GM21528 (cell line): ENCODE results near the gene CLP1.

Experiments used
- ATAC-seq: cut with Tn5 transposase; IDR thresholded peaks from one replicate; pipeline ENCODE4 v1.9.1; 2021; ENCODE audit warnings: mild to moderate bottlenecking, moderate library complexity; ENCODE audit not compliant: unreplicated experiment, low FRiP score

CLP1 gene

DNA sequence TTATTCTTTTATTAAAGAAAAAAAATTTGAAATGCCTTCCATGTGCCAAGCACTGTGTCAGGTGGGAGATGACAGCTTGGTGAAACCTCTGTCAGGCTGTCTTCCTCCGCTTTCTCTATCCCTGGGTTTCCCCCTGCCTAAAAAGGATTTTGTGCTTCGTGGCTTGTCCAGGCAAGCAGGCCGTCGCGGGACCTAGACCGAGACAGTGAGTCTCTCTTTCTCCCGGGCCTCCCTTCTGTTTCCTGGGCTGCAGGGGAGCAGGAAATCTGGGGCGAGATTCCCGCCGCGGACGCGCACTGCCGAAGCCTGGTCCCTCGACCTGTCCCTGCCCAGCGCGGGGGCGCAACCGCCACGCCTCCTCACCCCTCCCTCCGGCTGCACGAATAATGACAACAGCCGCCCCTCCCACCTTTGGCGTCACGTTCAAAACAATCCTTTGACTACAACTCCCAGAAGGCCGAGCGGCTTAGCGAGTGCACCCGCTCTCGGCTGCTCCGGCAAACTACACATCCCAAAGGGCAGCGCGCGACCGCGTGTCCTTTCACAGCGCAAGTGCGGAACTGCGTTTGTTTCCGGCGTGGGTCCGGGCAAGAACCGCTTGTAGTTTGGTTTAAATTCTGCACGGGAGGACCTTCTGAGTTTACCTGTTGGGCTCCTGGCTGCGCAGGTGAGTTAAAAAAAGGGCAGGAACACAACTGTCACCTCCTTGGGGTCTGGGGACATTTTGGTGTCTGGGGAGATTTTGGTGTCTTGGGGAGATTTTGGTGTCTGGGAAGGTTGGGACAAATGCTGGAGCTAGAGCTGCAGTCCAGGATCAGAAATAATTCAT is at the start of gene CLP1:
Gene CLP1, plus strand, starts transcription at position 569 of the 829 bp plus-strand sequence. CDS start 1,715 bp downstream, outside the sequence.
- ATAC-seq, result peak; percentile 99

- no peak for ATAC-seq
Measured at GRCh38 chr11:57610170-57610569, 47.4 kb upstream of the CLP1 start.

DNA sequence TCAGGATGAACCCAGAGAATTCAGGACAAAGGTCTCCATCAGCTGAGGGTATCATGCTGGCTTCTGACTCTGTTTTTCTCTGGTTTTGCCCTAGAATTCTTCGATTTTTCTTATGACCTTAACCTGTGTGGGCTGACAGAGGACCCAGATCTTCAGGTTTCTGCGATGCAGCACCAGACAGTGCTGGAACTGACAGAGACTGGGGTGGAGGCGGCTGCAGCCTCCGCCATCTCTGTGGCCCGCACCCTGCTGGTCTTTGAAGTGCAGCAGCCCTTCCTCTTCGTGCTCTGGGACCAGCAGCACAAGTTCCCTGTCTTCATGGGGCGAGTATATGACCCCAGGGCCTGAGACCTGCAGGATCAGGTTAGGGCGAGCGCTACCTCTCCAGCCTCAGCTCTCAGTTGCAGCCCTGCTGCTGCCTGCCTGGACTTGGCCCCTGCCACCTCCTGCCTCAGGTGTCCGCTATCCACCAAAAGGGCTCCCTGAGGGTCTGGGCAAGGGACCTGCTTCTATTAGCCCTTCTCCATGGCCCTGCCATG is 43.3 kb upstream of the CLP1 start:
- no peak for ATAC-seq

DNA sequence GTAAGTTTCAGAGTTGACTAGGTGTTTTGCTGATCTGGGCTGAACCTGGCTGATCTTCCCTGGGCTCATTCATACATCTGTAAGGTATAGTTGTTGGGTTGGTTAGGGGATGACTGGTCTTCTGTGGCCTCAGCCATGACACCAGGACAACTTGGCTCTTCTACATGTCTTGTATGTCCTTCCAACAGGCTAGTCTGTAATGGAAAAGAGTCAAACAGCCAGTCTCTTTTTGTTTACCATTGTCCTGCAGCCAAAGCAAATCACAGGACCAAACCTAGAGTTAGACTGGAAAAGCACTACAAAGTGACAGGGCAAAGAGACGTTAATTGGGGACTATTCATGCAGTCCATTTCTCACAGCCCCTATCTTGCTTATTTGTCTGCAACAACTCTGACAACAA is 42.3 kb upstream of the CLP1 start:
- no peak for ATAC-seq

- ATAC-seq, result no peak
Measured at GRCh38 chr11:57616595-57616994, 41.0 kb upstream of the CLP1 start.

GRCh38 chr11:57618438-57618837 is 39.1 kb upstream of the CLP1 start:
- ATAC-seq, result no peak

DNA sequence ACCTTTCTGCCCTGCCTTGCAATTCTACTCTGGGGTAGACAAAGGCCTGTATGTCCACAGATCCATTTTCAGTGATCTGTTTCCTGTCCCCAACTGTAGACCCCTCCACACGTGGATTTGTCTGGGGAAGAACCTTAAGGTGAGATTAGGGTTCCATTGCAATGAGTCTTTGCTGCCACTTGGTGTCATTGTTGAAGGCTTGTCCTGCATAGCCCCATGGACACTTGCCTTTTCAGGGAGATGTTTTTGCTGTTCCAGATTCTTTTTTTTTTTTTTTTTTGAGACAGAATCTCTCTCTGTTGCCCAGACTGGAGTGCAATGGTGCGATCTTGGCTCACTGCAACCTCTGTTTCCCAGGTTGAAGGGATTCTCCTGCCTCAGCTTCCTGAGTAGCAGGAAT is 38.2 kb upstream of the CLP1 start:
- ATAC-seq, result no peak

DNA sequence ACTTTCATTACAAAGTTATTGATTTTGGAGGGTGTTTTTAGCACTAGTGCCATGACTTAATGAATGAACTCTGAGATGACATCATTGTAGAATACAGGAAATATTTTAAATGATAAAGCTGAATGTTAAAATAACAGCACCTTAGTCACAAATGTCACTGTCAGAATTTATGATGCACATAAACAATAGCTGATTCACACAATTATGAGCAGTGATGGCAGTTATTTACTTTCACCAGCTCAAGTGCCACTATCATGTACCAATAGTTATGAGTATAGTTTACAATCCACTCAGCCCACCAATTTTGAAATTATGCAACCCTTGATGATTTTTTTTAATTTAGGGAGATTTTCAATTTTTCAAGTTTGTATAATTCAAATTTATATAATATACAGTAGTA is 37.1 kb upstream of the CLP1 start:
- no peak for ATAC-seq

GRCh38 chr11:57622263-57622662 is 35.3 kb upstream of the CLP1 start:
- no peak for ATAC-seq

DNA sequence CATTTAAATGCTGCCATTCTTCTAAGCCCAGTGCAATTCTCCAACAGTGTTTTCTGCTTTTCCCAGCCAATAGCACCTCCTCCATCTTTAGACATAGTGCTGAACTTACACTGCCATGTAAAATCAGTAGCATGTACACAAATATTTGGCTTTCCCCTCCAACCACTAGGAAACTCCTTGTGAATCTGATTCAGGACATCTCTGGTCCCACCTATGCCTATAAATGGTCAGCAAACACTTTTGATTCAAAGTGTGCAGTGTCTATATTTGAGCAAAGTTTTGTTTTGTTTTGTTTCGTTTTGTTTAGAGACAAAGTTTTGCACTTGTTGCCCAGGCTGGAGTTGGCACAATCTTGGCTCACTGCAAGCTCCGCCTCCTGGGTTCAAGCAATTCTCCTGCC is 32.7 kb upstream of the CLP1 start:
- ATAC-seq, result no peak

DNA sequence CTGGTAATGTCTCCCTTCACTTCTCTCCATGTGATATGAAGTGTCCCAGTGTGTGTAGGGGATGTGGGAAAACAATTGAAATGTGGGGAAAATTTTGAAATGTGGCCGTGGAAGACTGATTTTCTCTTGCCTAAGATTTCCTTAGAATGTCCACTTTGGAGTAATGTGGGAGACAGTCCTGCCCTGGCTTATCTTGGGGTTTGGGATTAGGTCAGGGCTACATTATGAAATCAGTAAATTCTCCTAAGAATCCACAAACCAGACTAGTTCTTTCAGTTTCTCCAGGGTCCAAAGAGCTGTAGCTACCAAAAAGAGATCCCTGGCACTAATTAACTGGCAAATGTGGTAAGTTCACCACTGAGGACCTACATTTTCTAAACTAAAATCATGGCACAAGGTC is 30.7 kb upstream of the CLP1 start:
- no peak for ATAC-seq

- no peak for ATAC-seq
Measured at GRCh38 chr11:57630171-57630570, 27.4 kb upstream of the CLP1 start.

DNA sequence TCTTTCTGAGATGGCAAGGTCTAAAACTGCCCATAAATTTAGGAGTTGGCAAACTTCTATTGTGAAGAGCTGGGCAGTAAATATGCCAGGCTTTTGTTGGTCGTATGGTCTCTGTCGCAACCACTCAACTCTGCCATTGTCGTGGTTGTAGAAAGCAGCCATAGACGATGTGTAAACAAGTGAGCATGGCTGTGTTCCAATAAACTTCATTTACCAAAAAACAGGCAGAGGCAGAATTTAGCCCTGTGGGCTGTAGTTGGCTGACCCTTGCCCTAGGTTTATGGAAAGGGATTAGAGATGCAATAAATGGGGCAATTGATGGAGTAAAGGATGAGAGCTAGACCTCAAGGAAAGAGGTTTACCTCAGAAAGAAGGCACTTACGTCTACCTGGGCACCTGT is 25.4 kb upstream of the CLP1 start:
- ATAC-seq, result no peak

GRCh38 chr11:57633394-57634070 is 24.0 kb upstream of the CLP1 start:
- ATAC-seq, result no peak

- no peak for ATAC-seq
Measured at GRCh38 chr11:57634311-57634710, 23.3 kb upstream of the CLP1 start.

GRCh38 chr11:57635246-57635645 is 22.3 kb upstream of the CLP1 start:
- ATAC-seq, result no peak

- ATAC-seq, result no peak
Measured at GRCh38 chr11:57637626-57638004, 19.9 kb upstream of the CLP1 start.

GRCh38 chr11:57638005-57638781 is 19.4 kb upstream of the CLP1 start:
- no peak for ATAC-seq

- ATAC-seq, result no peak
Measured at GRCh38 chr11:57638811-57639320, 18.7 kb upstream of the CLP1 start.

- no peak for ATAC-seq
Measured at GRCh38 chr11:57639321-57640067, 18.1 kb upstream of the CLP1 start.
